DOHH2 (cell line): Measurements from ENCODE around the gene KIAA1328.

Experiments
- H3F3A ChIP-seq: fragments of 200-600 bp; sonication (generic), shearing (Covaris generic); 2 replicates; pipeline ENCODE4 v1.6.0; 2016; ENCODE audit warnings: antibody characterized with exemption, mild to moderate bottlenecking; ENCODE audit not compliant: control insufficient read depth, insufficient read depth
- H3K27ac ChIP-seq: fragments of 200-600 bp; sonication (generic); 2 replicates; pipeline ENCODE4 v1.5.1; 2014; ENCODE audit warnings: low read depth, mild to moderate bottlenecking, low read length, moderate library complexity
- H3K27me3 ChIP-seq: fragments of 200-600 bp; sonication (generic); 2 replicates; pipeline ENCODE4 v1.6.1; 2014; ENCODE audit warnings: mild to moderate bottlenecking, low read length, mixed read lengths; ENCODE audit not compliant: control insufficient read depth
- H3K36me3 ChIP-seq: fragments of 200-600 bp; sonication (generic); 2 replicates; pipeline ENCODE4 v1.6.1; 2014; ENCODE audit warnings: mild to moderate bottlenecking, low read length, moderate library complexity, mixed read lengths; ENCODE audit not compliant: control insufficient read depth
- H3K4me1 ChIP-seq: fragments of 200-600 bp; sonication (generic); 2 replicates; pipeline ENCODE4 v1.6.1; 2014; ENCODE audit warnings: mild to moderate bottlenecking, low read length, mixed read lengths; ENCODE audit not compliant: control insufficient read depth
- H3K4me2 ChIP-seq: fragments of 200-600 bp; sonication (generic); 2 replicates; pipeline ENCODE4 v1.6.0; 2014; ENCODE audit warnings: mild to moderate bottlenecking, low read length, moderate library complexity
- H3K4me3 ChIP-seq: fragments of 200-600 bp; sonication (generic); 2 replicates; pipeline ENCODE4 v1.5.1; 2014; ENCODE audit warnings: mild to moderate bottlenecking, low read length, mixed read lengths
- H3K79me2 ChIP-seq: fragments of 200-600 bp; sonication (generic); 2 replicates; pipeline ENCODE4 v1.6.1; 2014; ENCODE audit warnings: mild to moderate bottlenecking, low read length, mixed read lengths; ENCODE audit not compliant: control insufficient read depth
- H3K9me2 ChIP-seq: fragments of 200-600 bp; sonication (generic); replicated peaks from 2 replicates; pipeline ENCODE4 v1.6.1; 2014; ENCODE audit warnings: mild to moderate bottlenecking, low read length, mixed read lengths; ENCODE audit not compliant: control insufficient read depth
- H3K9me3 ChIP-seq: fragments of 200-600 bp; sonication (generic); 2 replicates; pipeline ENCODE4 v1.6.1; 2014; ENCODE audit warnings: antibody characterized with exemption, low read length, mixed read lengths; ENCODE audit not compliant: control insufficient read depth, insufficient read depth
- H4K20me1 ChIP-seq: fragments of 200-600 bp; sonication (generic); 2 replicates; pipeline ENCODE4 v1.6.0; 2014; ENCODE audit warnings: low read depth, mild to moderate bottlenecking, antibody characterized with exemption, low read length, moderate library complexity; ENCODE audit not compliant: control insufficient read depth, insufficient read depth
- CTCF ChIP-seq: fragments of 200-600 bp; sonication (generic); IDR thresholded peaks from one replicate; pipeline ENCODE4 v1.5.1; 2014; ENCODE audit warnings: antibody characterized with exemption, mild to moderate bottlenecking, low read depth, low read length; ENCODE audit not compliant: poor library complexity, severe bottlenecking
- EZH2phosphoT487 ChIP-seq: fragments of 200-600 bp; sonication (generic); IDR thresholded peaks from 2 replicates; pipeline ENCODE4 v1.6.1; 2017; ENCODE audit warnings: borderline replicate concordance, mild to moderate bottlenecking, antibody characterized with exemption, low read length, moderate library complexity, mixed read lengths

The KIAA1328 gene

GRCh38 chr18:37249895-37250618 is 421.1 kb downstream of the KIAA1328 start:
- Histone ChIP-seq H3K27ac (no peak overlapping the region), H3K4me3 (no peak overlapping the region), H3K4me1 (no peaks in the 10 kb centered on the region), H3K9me3 (no peaks in the 10 kb centered on the region), H4K20me1 (no peaks in the 10 kb centered on the region), H3K9me2 (no peaks in the 10 kb centered on the region), H3K4me2 (no peak overlapping the region), H3F3A (no peaks in the 10 kb centered on the region), H3K79me2 (no peaks in the 10 kb centered on the region), H3K36me3 (no peaks in the 10 kb centered on the region), H3K27me3 (peaks cover 12% of the 10 kb centered on the region)
- no peak for TF ChIP-seq CTCF
- TF ChIP-seq EZH2phosphoT487, result no peak

- H4K20me1 ChIP-seq, result no peaks in the 10 kb centered on the region
- H3K4me2 ChIP-seq, result no peak overlapping the region
- no peaks in the 10 kb centered on the region for H3K9me3 ChIP-seq
- no peaks in the 10 kb centered on the region for H3K4me1 ChIP-seq
- TF ChIP-seq CTCF, result no peak
- TF ChIP-seq EZH2phosphoT487, result no peak
- peaks cover 15% of the 10 kb centered on the region for H3K27me3 ChIP-seq
- no peak overlapping the region for H3K4me3 ChIP-seq
- no peak overlapping the region for H3K27ac ChIP-seq
- no peaks in the 10 kb centered on the region for H3K9me2 ChIP-seq
- no peaks in the 10 kb centered on the region for H3K36me3 ChIP-seq
- H3K79me2 ChIP-seq, result no peaks in the 10 kb centered on the region
- no peaks in the 10 kb centered on the region for H3F3A ChIP-seq
These were observed 422.8 kb downstream of the KIAA1328 start for GRCh38 chr18:37251679-37252078.

GRCh38 chr18:37252342-37252741 is 423.4 kb downstream of the KIAA1328 start:
- TF ChIP-seq EZH2phosphoT487, result no peak
- H3K4me3 ChIP-seq, result no peak overlapping the region
- H3K9me3 ChIP-seq, result no peaks in the 10 kb centered on the region
- no peak overlapping the region for H3K4me2 ChIP-seq
- H3K79me2 ChIP-seq, result no peaks in the 10 kb centered on the region
- H3K9me2 ChIP-seq, result no peaks in the 10 kb centered on the region
- H3F3A ChIP-seq, result no peaks in the 10 kb centered on the region
- H3K27me3 ChIP-seq, result peaks cover 20% of the 10 kb centered on the region
- no peaks in the 10 kb centered on the region for H4K20me1 ChIP-seq
- no peak overlapping the region for H3K27ac ChIP-seq
- H3K36me3 ChIP-seq, result no peaks in the 10 kb centered on the region
- H3K4me1 ChIP-seq, result no peaks in the 10 kb centered on the region

- H3K27me3 ChIP-seq, result peaks cover 22% of the 10 kb centered on the region
- TF ChIP-seq EZH2phosphoT487, result no peak
- no peak for TF ChIP-seq CTCF
- no peaks in the 10 kb centered on the region for H3K9me3 ChIP-seq
- H3K4me3 ChIP-seq, result no peak overlapping the region
- H3K4me1 ChIP-seq, result no peaks in the 10 kb centered on the region
- no peaks in the 10 kb centered on the region for H3K79me2 ChIP-seq
- H3K4me2 ChIP-seq, result no peak overlapping the region
- no peaks in the 10 kb centered on the region for H3K36me3 ChIP-seq
- H3K9me2 ChIP-seq, result no peaks in the 10 kb centered on the region
- H3F3A ChIP-seq, result no peaks in the 10 kb centered on the region
- no peak overlapping the region for H3K27ac ChIP-seq
- no peaks in the 10 kb centered on the region for H4K20me1 ChIP-seq
These were observed 424.0 kb downstream of the KIAA1328 start for GRCh38 chr18:37252854-37253393.
